MM.1S (cell line): Measurements from ENCODE around the gene ARPIN.

Experiments
- CTCF ChIP-seq: fragments of 300-600 bp; sonication (generic); IDR thresholded peaks from 2 replicates; pipeline ENCODE4 v1.5.1; 2016; ENCODE audit warnings: antibody characterized with exemption, low read length, mixed read lengths
- EZH2 ChIP-seq: fragments of 300-600 bp; sonication (generic); optimal IDR thresholded peaks from 2 replicates; pipeline ENCODE3; 2017; ENCODE audit warnings: low read depth, mild to moderate bottlenecking, antibody characterized with exemption, low read length, mixed read lengths

GRCh38 chr15:89898146-89898545, 14.6 kb downstream of the ARPIN start:
- TF ChIP-seq CTCF = no peak
- TF ChIP-seq EZH2 = no peak
